ENCODE measurements around the gene HNRNPK.

Gene HNRNPK

DNA sequence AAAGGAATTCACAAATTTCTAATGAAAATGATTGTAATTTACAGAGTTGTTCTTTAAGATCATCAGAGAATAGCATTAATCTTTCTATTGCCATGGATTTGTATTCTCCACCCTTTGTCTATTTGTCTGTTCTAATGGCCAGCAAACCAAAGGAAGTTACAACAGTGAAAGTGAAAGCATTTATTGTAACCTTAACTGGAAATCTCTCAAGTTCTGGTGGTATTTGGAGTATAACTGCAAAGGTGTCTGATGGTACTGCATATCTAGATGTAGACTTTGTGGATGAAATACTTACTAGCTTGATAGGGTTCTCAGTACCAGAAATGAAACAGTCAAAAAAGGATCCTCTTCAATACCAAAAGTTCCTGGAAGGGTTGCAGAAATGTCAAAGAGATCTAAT lies 22.3 kb upstream of the HNRNPK start:
- peaks cover 30% of the 10 kb centered on the region for H3K36me3 Mint-ChIP-seq (ENCODE audit: low read depth)
- H3K4me3 Mint-ChIP-seq: no peak overlapping the region
- H3K27ac Mint-ChIP-seq: no peak overlapping the region
- TF ChIP-seq, protein P1, sequence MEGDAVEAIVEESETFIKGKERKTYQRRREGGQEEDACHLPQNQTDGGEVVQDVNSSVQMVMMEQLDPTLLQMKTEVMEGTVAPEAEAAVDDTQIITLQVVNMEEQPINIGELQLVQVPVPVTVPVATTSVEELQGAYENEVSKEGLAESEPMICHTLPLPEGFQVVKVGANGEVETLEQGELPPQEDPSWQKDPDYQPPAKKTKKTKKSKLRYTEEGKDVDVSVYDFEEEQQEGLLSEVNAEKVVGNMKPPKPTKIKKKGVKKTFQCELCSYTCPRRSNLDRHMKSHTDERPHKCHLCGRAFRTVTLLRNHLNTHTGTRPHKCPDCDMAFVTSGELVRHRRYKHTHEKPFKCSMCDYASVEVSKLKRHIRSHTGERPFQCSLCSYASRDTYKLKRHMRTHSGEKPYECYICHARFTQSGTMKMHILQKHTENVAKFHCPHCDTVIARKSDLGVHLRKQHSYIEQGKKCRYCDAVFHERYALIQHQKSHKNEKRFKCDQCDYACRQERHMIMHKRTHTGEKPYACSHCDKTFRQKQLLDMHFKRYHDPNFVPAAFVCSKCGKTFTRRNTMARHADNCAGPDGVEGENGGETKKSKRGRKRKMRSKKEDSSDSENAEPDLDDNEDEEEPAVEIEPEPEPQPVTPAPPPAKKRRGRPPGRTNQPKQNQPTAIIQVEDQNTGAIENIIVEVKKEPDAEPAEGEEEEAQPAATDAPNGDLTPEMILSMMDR (IDR thresholded peaks at IDR 0.05; ENCODE audit: unreplicated experiment in 3 of 3): no peak
- peaks cover 4% of the 10 kb centered on the region for H3K9me3 Mint-ChIP-seq
- no peaks in the 10 kb centered on the region for H3K4me1 Mint-ChIP-seq
- H3K27me3 Mint-ChIP-seq (ENCODE audit: low read depth): peaks cover 3% of the 10 kb centered on the region

DNA sequence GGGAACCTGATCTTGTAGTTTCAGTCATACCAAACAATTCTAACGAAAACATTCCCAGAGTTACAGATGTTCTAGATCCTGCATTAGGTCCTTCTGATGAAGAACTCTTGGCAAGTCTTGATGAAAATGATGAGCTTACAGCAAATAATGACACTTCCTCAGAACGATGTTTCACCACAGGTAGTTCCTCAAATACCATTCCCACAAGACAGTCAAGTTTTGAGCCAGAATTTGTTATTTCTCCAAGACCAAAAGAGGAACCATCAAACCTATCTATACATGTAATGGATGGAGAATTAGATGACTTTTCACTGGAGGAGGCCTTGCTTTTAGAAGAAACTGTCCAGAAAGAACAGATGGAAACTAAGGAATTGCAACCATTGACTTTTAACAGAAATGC lies 21.6 kb upstream of the HNRNPK start:
- TF ChIP-seq, protein P1 (IDR thresholded peaks at IDR 0.05; ENCODE audit: unreplicated experiment in 3 of 3): no peak
- Mint-ChIP-seq H3K36me3 (ENCODE audit: low read depth) (peaks cover 29% of the 10 kb centered on the region), H3K4me3 (no peak overlapping the region), H3K9me3 (peaks cover 2% of the 10 kb centered on the region), H3K4me1 (no peaks in the 10 kb centered on the region), H3K27me3 (ENCODE audit: low read depth) (no peaks in the 10 kb centered on the region), H3K27ac (no peak overlapping the region)

DNA sequence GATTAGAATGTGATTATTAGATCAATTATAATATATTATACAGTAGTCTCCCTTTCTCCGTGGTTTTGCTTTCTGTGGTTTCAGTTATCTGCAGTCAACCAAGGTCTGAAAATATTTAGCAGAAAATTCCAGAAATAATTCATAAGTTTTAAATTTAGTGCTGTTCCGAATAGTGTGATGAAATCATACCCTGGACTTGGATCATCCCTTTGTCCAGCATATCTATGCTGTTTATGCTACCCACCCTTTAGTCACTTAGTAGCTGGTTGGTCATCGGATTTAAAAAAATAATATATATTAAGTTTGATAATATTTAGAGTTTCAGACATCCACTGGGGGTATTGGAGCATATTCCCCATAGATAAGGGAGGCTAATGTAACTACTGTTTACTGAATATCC lies 20.2 kb upstream of the HNRNPK start:
- Mint-ChIP-seq H3K9me3 (no peaks in the 10 kb centered on the region), H3K4me1 (peaks cover 9% of the 10 kb centered on the region), H3K36me3 (ENCODE audit: low read depth) (peaks cover 23% of the 10 kb centered on the region), H3K4me3 (no peak overlapping the region), H3K27ac (no peak overlapping the region), H3K27me3 (ENCODE audit: low read depth) (no peaks in the 10 kb centered on the region)
- TF ChIP-seq, protein P1 (IDR thresholded peaks at IDR 0.05; ENCODE audit: unreplicated experiment in 3 of 3): no peak

DNA sequence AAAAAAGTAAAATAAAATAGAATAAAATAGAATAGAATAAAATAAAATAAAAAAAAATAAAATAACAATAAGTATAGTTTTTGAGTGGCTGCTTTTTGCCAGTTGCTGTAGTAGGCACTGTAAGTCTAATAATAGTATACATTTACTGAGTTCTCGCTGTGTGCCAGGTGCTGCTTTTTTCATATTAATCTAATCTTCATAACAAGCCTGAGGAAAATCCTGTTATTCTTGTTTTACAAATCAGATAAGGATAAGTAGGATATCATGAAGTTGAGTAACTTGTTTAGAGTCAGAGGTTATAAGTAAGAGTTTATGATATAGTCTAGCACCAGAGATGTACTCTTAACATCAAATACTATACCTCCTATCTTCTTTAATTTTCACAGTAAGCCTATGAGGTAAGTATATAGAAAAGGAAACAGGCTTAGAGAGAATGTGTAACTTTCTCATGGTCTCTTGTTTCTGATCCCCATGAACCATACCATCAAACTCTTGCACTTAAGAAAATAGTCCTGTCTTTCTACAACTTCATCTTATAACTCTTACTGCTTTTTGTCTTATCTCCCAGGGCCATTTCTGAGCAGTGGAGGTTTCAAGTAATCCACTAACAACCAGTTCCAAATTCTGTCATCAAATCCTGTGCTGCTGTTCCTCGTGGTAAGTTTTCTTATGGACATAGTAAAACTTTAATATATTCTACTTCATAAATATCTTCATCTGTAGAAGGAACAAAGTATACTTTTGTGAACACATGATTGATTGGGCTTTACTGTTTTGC lies 19.3 kb upstream of the HNRNPK start:
- TF ChIP-seq, protein P1 (IDR thresholded peaks at IDR 0.05; ENCODE audit: unreplicated experiment in 3 of 3): no peak
- Mint-ChIP-seq H3K4me1 (peaks cover 9% of the 10 kb centered on the region), H3K4me3 (no peak overlapping the region), H3K9me3 (no peaks in the 10 kb centered on the region), H3K36me3 (ENCODE audit: low read depth) (peaks cover 23% of the 10 kb centered on the region), H3K27me3 (ENCODE audit: low read depth) (no peaks in the 10 kb centered on the region), H3K27ac (no peak overlapping the region)

GRCh38 chr9:83996126-83996525 lies 16.1 kb upstream of the HNRNPK start:
- Mint-ChIP-seq H3K27ac (no peak overlapping the region), H3K4me3 (no peak overlapping the region), H3K9me3 (no peaks in the 10 kb centered on the region), H3K4me1 (peaks cover 9% of the 10 kb centered on the region), H3K27me3 (ENCODE audit: low read depth) (no peaks in the 10 kb centered on the region), H3K36me3 (ENCODE audit: low read depth) (peaks cover 25% of the 10 kb centered on the region)
- TF ChIP-seq, protein P1 (IDR thresholded peaks at IDR 0.05; ENCODE audit: unreplicated experiment in 3 of 3): no peak

DNA sequence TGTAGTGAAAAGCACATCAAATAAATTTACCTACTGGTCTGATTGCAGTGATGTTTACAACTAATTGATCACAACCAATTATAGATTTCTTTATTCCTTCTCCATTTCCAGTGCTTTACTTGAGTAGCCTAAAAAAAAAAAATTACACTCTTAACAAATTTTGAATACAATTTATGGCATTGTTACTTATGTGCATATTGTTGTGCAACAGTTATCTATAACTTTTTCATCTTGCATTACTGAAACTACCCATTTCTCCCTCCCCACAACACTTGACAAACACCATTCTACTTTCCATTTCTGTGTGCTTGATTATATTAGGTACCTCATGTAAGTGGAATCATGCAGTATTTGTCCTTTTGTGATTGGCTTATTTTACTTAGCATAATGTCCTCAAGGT lies 12.9 kb upstream of the HNRNPK start:
- TF ChIP-seq, protein P1 (IDR thresholded peaks at IDR 0.05; ENCODE audit: unreplicated experiment in 3 of 3): no peak
- no peaks in the 10 kb centered on the region for H3K27me3 Mint-ChIP-seq (ENCODE audit: low read depth)
- peaks cover 9% of the 10 kb centered on the region for H3K4me1 Mint-ChIP-seq
- H3K27ac Mint-ChIP-seq: no peak overlapping the region
- H3K4me3 Mint-ChIP-seq: no peak overlapping the region
- no peaks in the 10 kb centered on the region for H3K9me3 Mint-ChIP-seq
- H3K36me3 Mint-ChIP-seq (ENCODE audit: low read depth): peaks cover 39% of the 10 kb centered on the region
